Kidney epithelial cell (primary cell): ENCODE results near the gene NPHP4. TPM values are rescaled to one million over a fixed set of nuclear protein-coding genes. Genes with fewer than 3 reads are reported as not detected.
"Not testable (repeated sequence)": the region's sequence is repeated elsewhere in the genome, so short reads cannot be mapped to it uniquely, and the experiment has no call there.

Source experiments
- DNase-seq: peaks from one replicate; pipeline ENCODE4 v3.0.0-alpha.2; 2010; ENCODE audit warnings: low read depth
- H3K27me3 ChIP-seq: 2 replicates; pipeline ENCODE4 v1.6.0; 2011; ENCODE audit warnings: low read length; ENCODE audit not compliant: control insufficient read depth, insufficient read depth
- H3K36me3 ChIP-seq: 2 replicates; pipeline ENCODE4 v1.5.1; 2011; ENCODE audit warnings: low read length; ENCODE audit not compliant: control insufficient read depth, insufficient read depth
- H3K4me3 ChIP-seq: 2 replicates; pipeline ENCODE4 v1.5.1; 2011; ENCODE audit warnings: low read depth, mild to moderate bottlenecking, control low read depth, low read length
- CTCF ChIP-seq: IDR thresholded peaks from 2 replicates; pipeline ENCODE4 v1.5.1; 2011; ENCODE audit warnings: mild to moderate bottlenecking, moderate library complexity, low read length, control low read depth, inconsistent platforms; ENCODE audit not compliant: insufficient read depth, poor library complexity, severe bottlenecking
- total RNA-seq: library from RNA; depleted of rRNA; stranded (reverse); fragments of >200 nt; gene quantifications from 2 replicates; pipeline ENCODE4 v1.2.3, GENCODE V29; 2015

The NPHP4 gene
- total RNA-seq, 1 donor from 2014 or later: 6.6 TPM

GRCh38 chr1:6022193-6022592 is 30.0 kb upstream of the NPHP4 start:
- TF ChIP-seq CTCF: no peak
- no peak for DNase-seq
- peaks cover 14% of the 10 kb centered on the region for H3K27me3 ChIP-seq
- no peaks in the 10 kb centered on the region for H3K36me3 ChIP-seq
- H3K4me3 ChIP-seq: no peak overlapping the region

- peaks cover 2% of the 10 kb centered on the region for H3K27me3 ChIP-seq
- H3K36me3 ChIP-seq: no peaks in the 10 kb centered on the region
- H3K4me3 ChIP-seq: no peak overlapping the region
- TF ChIP-seq CTCF: no peak
- no peak for DNase-seq
Measured at GRCh38 chr1:6019166-6019845, 27.1 kb upstream of the NPHP4 start.

GRCh38 chr1:6017654-6018053 is 25.4 kb upstream of the NPHP4 start:
- not testable (repeated sequence) for DNase-seq, H3K4me3 ChIP-seq, H3K27me3 ChIP-seq, H3K36me3 ChIP-seq

GRCh38 chr1:6016191-6016865 is 24.1 kb upstream of the NPHP4 start:
- no peak for TF ChIP-seq CTCF
- DNase-seq: peak; percentile 19

GRCh38 chr1:6014130-6014999 is 22.1 kb upstream of the NPHP4 start:
- H3K36me3 ChIP-seq: no peaks in the 10 kb centered on the region
- H3K4me3 ChIP-seq: no peak overlapping the region
- no peak for DNase-seq
- H3K27me3 ChIP-seq: peaks cover 2% of the 10 kb centered on the region
- TF ChIP-seq CTCF: no peak

More at GRCh38 chr1:6016191-6016865, 24.1 kb upstream of the NPHP4 start:
- Histone ChIP-seq H3K4me3 (no peak overlapping the region), H3K36me3 (no peaks in the 10 kb centered on the region), H3K27me3 (peaks cover 1% of the 10 kb centered on the region)

- Histone ChIP-seq H3K27me3 (peaks cover 2% of the 10 kb centered on the region), H3K36me3 (no peaks in the 10 kb centered on the region), H3K4me3 (no peak overlapping the region)
- TF ChIP-seq CTCF: no peak
- DNase-seq: no peak
Measured at GRCh38 chr1:6013491-6013890, 21.3 kb upstream of the NPHP4 start.
